Smooth muscle cell (in vitro differentiated cells): ENCODE results near the gene DIAPH1. TPM values are rescaled to one million over a fixed set of nuclear protein-coding genes. Genes with fewer than 3 reads are reported as not detected.

ENCODE experiments used
- DNase-seq: peaks from one replicate; lab custom pipeline; 2025; ENCODE audit not compliant: unreplicated experiment; lab: John Stamatoyannopoulos, UW
- H2AFZ ChIP-seq: fragments of 200-600 bp; sonication (generic); 2 replicates; pipeline ENCODE4 v1.6.0; 2016; ENCODE audit warnings: antibody characterized with exemption, low read depth, mild to moderate bottlenecking
- H3F3A ChIP-seq: fragments of 200-600 bp; sonication (generic); 2 replicates; pipeline ENCODE4 v1.6.0; 2017; ENCODE audit warnings: antibody characterized with exemption, low read depth
- H3K27ac ChIP-seq: fragments of 200-600 bp; sonication (generic); 2 replicates; pipeline ENCODE4 v1.5.1; 2016; ENCODE audit warnings: low read depth, mild to moderate bottlenecking
- H3K27me3 ChIP-seq: fragments of 200-600 bp; sonication (generic); 2 replicates; pipeline ENCODE4 v1.6.1; 2016; ENCODE audit warnings: low read depth, mild to moderate bottlenecking
- H3K36me3 ChIP-seq: fragments of 200-600 bp; sonication (generic); 2 replicates; pipeline ENCODE4 v1.5.1; 2016; ENCODE audit warnings: low read depth
- H3K4me1 ChIP-seq: fragments of 200-600 bp; sonication (generic); 2 replicates; pipeline ENCODE4 v1.5.1; 2016; ENCODE audit warnings: low read depth
- H3K4me2 ChIP-seq: fragments of 200-600 bp; sonication (generic); 2 replicates; pipeline ENCODE4 v1.6.0; 2016; ENCODE audit warnings: mild to moderate bottlenecking
- H3K4me3 ChIP-seq: fragments of 200-600 bp; sonication (generic); 2 replicates; pipeline ENCODE4 v1.5.1; 2016; ENCODE audit warnings: mild to moderate bottlenecking
- H3K79me2 ChIP-seq: fragments of 200-600 bp; sonication (generic); 2 replicates; pipeline ENCODE4 v1.6.0; 2016; ENCODE audit warnings: low read depth, mild to moderate bottlenecking
- H3K9ac ChIP-seq: fragments of 200-600 bp; sonication (generic); 2 replicates; pipeline ENCODE4 v1.6.0; 2016; ENCODE audit warnings: low read depth
- H3K9me3 ChIP-seq: fragments of 200-600 bp; sonication (generic); replicated peaks from 2 replicates; pipeline ENCODE4 v1.5.1; 2016; ENCODE audit warnings: low read depth
- H4K20me1 ChIP-seq: fragments of 200-600 bp; sonication (generic); 2 replicates; pipeline ENCODE4 v1.6.0; 2016; ENCODE audit warnings: low read depth
- WGBS: methylation state at CpG from one replicate; pipeline ENCODE4 v1.1.7; 2016; ENCODE audit warnings: low lambda C conversion rate; 5-methylcytosine and 5-hydroxymethylcytosine counted together
- polyA plus RNA-seq: library from polyadenylated mRNA; unstranded; fragments of >200 nt; fragmentation: Nextera tagmentation; extraction: Ambion mirVana; gene quantifications from 2 replicates; pipeline ENCODE4 v1.2.1, GENCODE V29; 2016
- total RNA-seq: library from RNA; depleted of rRNA; stranded (reverse); fragments of >200 nt; gene quantifications from 2 replicates; pipeline ENCODE4 v1.2.3, GENCODE V29; 2014
- TF ChIP-seq, protein P1 (sequence below): fragments of 200-600 bp; sonication (generic); IDR thresholded peaks from 2 replicates; pipeline ENCODE4 v1.5.1; 2017; ENCODE audit warnings: borderline replicate concordance, mild to moderate bottlenecking, antibody characterized with exemption; ENCODE audit not compliant: insufficient read depth, poor library complexity, severe bottlenecking

DIAPH1 gene
- total and polyA plus RNA-seq, 2 experiments from 2014 or later: 15.4 to 26.7 TPM

DNA sequence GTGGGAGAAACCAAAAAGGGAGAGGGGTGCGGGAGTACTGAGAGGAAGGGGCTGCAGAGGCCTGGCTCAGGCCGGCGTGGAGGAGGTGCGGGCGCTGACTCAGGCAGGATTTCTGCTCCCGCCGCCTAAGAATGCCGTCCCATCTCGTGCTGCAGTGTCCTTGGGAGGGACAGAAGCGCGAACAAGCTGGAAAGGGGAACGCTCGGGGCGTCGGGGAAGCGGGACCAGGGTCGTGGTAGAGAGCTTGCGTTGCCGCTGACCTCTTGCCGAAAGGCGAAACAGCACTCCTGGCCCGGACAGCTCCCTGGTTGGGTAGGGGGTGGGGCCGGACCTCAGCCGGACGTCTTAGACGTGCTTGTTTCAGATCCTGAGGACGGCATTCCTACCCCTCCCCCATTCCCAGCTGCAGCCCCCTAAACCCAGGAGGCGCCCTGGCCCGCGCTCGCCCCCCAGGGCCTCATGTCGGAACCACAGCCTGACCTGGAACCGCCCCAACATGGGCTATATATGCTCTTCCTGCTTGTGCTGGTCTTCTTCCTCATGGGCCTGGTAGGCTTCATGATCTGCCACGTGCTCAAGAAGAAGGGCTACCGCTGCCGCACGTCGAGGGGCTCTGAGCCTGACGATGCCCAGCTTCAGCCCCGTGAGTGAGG is 19.1 kb upstream of the DIAPH1 start:
- no peaks in the 10 kb centered on the region for H3K9me3 ChIP-seq
- peak overlapping the region; percentile 99 for H3K4me2 ChIP-seq
- peak overlapping the region; percentile 51 for H3K9ac ChIP-seq
- H3K79me2 ChIP-seq: peaks cover 37% of the 10 kb centered on the region
- peak; percentile 20 for DNase-seq
- H2AFZ ChIP-seq: peak overlapping the region; percentile 93
- whole genome bisulfite sequencing: 8% methylated on average over 38 of the region's 40 CpGs
- H3K4me1 ChIP-seq: peaks cover 16% of the 10 kb centered on the region
- TF ChIP-seq, protein P1, sequence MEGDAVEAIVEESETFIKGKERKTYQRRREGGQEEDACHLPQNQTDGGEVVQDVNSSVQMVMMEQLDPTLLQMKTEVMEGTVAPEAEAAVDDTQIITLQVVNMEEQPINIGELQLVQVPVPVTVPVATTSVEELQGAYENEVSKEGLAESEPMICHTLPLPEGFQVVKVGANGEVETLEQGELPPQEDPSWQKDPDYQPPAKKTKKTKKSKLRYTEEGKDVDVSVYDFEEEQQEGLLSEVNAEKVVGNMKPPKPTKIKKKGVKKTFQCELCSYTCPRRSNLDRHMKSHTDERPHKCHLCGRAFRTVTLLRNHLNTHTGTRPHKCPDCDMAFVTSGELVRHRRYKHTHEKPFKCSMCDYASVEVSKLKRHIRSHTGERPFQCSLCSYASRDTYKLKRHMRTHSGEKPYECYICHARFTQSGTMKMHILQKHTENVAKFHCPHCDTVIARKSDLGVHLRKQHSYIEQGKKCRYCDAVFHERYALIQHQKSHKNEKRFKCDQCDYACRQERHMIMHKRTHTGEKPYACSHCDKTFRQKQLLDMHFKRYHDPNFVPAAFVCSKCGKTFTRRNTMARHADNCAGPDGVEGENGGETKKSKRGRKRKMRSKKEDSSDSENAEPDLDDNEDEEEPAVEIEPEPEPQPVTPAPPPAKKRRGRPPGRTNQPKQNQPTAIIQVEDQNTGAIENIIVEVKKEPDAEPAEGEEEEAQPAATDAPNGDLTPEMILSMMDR: peak; percentile 11
- peaks cover 6% of the 10 kb centered on the region for H3F3A ChIP-seq
- H3K27ac ChIP-seq: no peak overlapping the region
- H3K27me3 ChIP-seq: no peaks in the 10 kb centered on the region
- H3K4me3 ChIP-seq: peak overlapping the region; percentile 95
- H3K36me3 ChIP-seq: no peaks in the 10 kb centered on the region
- H4K20me1 ChIP-seq: peaks cover 45% of the 10 kb centered on the region

DNA sequence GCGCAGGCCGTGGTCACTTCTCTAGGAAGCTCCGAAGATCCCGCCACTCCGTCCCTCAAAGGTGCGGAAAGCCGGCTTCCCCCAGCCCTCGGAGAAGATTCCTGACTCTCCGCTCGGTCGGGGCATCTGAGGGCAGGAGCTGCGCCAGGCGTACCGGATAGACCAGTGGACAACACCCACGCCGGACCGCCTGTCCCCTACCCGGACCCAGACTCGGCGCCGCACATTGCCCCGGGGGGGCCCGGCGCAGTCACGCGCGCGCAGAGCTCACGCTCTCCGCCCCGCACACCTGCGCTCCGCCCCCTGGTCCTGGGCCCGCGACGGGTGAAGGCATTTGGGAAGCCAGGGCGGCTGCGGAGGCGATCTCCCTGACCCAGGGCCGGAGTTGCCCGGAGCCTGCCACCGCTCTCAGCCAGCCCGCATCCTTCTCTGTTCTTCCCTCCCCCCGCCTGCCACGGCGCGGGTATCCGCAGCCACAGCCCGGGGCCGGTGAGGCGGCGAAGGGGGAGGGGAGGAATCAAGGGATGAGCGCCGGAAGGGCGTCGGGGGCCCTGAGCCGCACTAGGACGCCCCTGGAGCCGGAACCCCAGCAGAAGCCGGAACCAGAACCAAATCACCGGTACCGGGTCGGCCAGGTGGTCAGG is 18.4 kb upstream of the DIAPH1 start:
- Histone ChIP-seq H4K20me1 (peaks cover 52% of the 10 kb centered on the region), H3K4me3 (peak overlapping the region; percentile 95), H3K9me3 (no peaks in the 10 kb centered on the region), H3K79me2 (peaks cover 43% of the 10 kb centered on the region), H3K4me1 (peaks cover 16% of the 10 kb centered on the region), H3K9ac (peak overlapping the region; percentile 51), H2AFZ (peak overlapping the region; percentile 93), H3K4me2 (peak overlapping the region; percentile 99), H3K27me3 (no peaks in the 10 kb centered on the region), H3F3A (peaks cover 6% of the 10 kb centered on the region), H3K36me3 (no peaks in the 10 kb centered on the region), H3K27ac (no peak overlapping the region)
- TF ChIP-seq, protein P1: no peak
- DNase-seq: no peak
- under 1% methylated on average over 59 of the region's 63 CpGs for WGBS

DNA sequence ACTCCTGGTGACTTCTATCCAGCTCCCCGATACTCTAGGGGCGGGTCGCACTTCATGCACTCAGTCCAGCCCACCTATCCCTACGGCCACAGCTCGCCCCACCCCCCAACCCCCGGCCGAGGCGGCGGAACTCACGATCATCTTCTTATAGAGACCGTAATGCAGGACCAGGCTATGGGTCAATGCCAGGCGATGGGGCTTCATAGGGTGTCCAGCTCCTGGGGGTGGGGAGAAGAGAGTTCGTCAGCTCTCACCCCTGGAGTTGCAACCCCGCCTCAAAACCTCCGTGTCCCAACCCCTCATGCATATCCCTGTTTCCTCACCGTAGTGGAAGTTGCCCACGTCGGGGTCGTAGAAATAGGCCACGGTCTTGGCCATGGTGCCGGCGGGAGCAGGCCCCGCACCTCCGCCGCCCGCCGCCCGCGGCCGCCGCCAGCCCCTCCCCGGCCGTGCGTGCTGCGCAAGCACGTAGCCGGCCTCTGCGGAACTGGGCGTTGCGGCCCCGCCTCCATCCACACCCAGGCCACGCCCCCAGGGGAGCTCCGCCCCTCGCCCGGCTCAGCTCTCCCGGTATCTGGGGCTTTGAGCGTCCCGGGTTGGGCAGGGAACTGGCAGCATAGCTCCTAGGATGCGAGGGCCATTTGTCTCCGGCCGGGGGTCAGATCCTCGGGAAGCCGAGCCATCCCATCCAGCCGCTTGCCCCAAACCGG is 17.8 kb upstream of the DIAPH1 start, which contains the start of the genes HDAC3 and RELL2:
HDAC3 (minus strand) TSS at position 437 of the 710 bp plus-strand sequence; CDS start at position 378, 59 bp downstream.
RELL2 (plus strand) TSS at position 585 of the 710 bp plus-strand sequence. CDS start 1,229 bp downstream, outside the sequence.
- Histone ChIP-seq H3K9me3 (no peaks in the 10 kb centered on the region), H3F3A (no peaks in the 10 kb centered on the region), H3K27ac (peak within 1 kb of the TSS; percentile 36), H3K79me2 (peaks cover 48% of the 10 kb centered on the region), H3K36me3 (no peaks in the 10 kb centered on the region), H2AFZ (peak within 1 kb of the TSS; percentile 93), H3K4me3 (peak within 1 kb of the TSS; percentile 95), H3K9ac (peak within 1 kb of the TSS; percentile 80), H3K4me1 (peaks cover 16% of the 10 kb centered on the region), H3K27me3 (no peaks in the 10 kb centered on the region), H3K4me2 (peak within 1 kb of the TSS; percentile 99), H4K20me1 (peaks cover 53% of the 10 kb centered on the region)
- WGBS: under 1% methylated on average over 55 of the region's 55 CpGs
- TF ChIP-seq, protein P1: no peak
- DNase-seq: peak; percentile 80
